ENCODE measurements around the gene FBXL15.

GRCh38 chr10:102406815-102407214 is 13.8 kb upstream of the FBXL15 start:
- TF ChIP-seq CTCF (IDR thresholded peaks at IDR 0.05; ENCODE audit: low read length) (no peak), EZH2 (optimal IDR thresholded peaks at IDR 0.05; ENCODE audit: low read depth, low read length) (no peak)
